GF-D8 (cell line): Measurements from ENCODE around the gene PHACTR3.

ENCODE experiments used
- DNase-seq: peaks from one replicate; lab custom pipeline; 2025; lab: John Stamatoyannopoulos, UW

PHACTR3 gene

GRCh38 chr20:59672576-59672975 lies 68.2 kb downstream of the PHACTR3 start:
- DNase-seq, result no peak

DNA sequence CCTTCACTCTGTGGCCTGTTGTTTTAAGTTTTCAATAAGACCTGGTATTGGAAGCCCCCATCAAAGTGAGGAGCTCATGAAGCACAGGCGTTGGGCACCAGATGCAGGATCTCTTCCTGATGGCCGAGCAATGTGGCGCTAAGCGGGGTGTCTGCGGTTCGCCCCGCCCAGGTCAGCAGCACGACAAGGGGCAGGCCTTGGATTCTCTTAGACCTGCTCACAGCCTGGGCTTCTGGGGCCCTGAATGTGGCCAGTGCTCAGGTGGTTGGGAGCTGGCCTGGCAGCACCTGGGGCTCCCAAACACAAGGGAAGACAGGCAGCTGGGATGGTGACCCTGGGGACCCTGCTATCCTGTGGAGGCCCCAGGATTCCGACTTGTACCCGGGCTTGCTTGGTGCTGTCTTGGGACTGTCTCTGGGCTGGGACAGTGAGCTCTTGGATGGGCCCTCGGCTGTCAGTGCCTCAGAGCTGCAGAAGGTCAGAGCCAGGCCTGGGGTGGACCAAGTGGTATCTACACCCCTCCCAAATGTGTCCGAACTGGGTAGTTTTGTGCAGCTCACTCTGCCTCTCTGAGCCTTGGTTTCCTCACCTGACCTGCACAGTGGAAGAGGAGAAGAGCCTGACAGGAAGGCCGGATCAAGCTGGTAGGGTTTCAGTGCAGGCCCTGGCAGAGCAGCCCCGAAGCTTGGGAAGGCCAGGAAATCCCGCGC lies 69.1 kb downstream of the PHACTR3 start:
- DNase-seq, result no peak

GRCh38 chr20:59673998-59674445 lies 69.7 kb downstream of the PHACTR3 start:
- no peak for DNase-seq

GRCh38 chr20:59676126-59676850 lies 71.9 kb downstream of the PHACTR3 start:
- DNase-seq, result no peak

- no peak for DNase-seq
These were observed 72.5 kb downstream of the PHACTR3 start for GRCh38 chr20:59676851-59677182.

DNA sequence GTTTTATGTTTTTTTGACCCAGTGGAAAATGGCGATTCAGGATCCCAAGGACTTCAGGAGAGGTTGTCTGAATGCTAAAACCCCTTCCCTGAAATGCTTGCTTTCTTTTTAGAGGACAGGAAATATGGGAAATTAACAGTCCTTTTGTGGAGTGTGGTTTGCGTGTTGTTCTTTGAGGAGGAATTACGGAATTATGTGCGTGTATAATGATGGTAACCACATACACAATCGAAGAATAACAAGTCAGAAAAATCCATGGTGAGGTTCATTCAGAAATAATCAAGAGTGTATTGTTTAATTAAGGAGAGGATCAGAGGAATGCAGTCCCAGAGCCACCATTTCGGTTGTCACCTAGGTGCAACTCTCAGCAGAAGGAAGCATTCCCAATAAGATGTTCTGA lies 73.2 kb downstream of the PHACTR3 start:
- DNase-seq, result no peak

DNA sequence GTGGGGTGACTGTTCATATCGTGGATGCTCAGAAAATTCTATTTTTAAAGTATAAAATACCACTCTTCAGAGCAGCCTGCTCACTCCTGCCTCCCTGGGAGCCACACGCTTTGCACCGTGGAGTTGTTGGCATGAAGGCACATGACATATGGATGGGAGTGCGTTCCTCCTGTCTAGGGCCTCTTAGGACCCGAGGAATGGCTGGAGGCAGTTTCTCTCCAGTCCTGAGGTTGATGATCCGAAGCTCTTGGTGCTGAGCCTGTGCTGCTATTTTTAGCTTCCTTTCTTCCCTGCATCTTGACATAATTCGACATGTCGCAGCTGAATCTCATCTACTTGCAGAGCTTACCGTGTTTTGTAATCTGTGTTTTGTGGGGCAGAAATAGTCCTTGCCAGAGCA lies 73.9 kb downstream of the PHACTR3 start:
- DNase-seq, result no peak

DNA sequence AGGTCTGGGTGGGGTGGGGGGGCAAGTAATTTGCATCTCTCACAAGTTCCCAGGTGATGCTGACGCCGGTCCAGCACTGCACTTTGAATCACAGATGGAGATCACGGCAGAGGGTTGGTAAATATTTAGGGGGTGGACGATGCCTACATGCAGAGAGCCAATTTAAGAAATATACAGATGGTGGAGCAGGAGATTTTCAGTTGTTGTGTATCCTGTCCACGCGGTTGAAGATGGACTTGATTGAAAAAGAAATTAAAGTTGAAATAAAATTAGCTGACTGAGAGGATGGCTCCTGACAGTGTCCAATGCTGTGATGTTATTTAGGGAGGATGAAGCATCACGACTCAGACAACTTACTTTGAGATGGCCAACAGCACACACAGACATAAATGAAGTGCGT lies 74.6 kb downstream of the PHACTR3 start:
- no peak for DNase-seq

DNA sequence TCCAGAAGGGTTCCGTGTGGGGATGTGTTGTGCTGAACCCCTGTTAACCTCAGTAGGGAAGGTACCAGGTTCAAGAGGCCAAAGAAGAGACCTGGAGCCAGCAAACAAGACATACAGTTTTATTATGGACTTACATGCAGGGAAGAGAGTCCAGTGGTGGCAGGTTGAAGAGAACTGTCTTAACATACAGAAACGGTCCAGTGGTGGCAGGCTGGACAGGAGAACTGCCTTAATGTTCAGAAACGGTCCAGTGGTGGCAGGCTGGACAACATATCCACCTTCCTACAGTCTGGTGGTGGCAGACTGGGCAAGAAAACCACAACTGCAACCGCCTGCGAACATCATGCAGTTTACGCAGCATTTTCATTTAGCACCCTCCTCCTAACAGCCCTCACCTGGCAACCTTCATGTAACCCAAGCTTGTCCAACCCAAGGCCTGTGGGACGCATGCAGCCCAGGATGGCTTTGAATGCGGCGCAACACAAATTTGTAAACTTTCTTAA lies 75.9 kb downstream of the PHACTR3 start:
- no peak for DNase-seq

GRCh38 chr20:59680852-59681251 lies 76.5 kb downstream of the PHACTR3 start:
- DNase-seq, result no peak

GRCh38 chr20:59682603-59683002 lies 78.3 kb downstream of the PHACTR3 start:
- DNase-seq, result no peak

DNA sequence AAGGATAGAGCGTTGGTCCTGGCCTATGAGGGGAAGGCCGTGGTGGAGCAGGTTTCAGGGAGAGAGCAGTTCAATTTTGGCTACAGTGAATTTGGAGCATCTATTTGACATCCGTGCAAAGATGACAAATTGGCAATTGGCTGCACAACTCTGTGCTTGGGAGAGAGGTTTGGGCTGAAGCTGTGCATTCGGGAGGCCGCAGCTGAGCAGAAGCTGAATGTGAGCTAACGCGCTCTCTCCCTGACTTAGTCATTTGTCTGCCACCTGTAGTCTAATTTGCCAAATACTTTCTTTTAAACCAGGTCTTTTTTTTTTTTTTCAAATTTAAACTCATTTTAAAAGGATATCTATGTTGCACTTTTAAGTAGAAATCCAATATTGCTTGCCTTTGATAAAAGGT lies 78.8 kb downstream of the PHACTR3 start:
- no peak for DNase-seq

DNA sequence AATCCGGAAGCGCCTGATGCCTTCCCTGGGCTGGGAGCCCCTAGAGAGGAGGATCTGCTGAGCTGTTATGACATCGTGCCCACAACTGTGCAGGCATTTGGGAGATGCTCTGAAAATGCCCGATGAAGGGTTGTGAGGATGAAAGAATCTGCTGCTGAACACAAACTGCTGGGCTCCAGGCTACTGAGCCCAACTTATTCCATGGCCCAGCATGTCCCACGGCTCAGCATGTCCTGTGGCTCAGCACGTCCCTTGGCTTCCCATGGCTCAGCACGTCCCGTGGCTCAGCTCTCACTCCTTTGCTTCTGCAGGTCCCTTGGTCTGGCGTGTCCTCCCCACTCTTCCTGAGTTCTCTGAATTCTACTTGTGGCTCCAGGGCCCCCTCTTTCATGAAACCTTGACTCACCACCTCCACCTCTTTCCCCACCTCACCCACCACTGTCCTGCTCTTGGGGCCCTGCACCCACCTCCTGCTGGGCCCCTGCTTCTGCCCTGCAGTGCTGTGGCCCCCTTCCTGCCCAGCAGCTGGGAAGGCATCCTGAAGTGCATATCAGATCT lies 80.4 kb downstream of the PHACTR3 start:
- DNase-seq, result no peak

DNA sequence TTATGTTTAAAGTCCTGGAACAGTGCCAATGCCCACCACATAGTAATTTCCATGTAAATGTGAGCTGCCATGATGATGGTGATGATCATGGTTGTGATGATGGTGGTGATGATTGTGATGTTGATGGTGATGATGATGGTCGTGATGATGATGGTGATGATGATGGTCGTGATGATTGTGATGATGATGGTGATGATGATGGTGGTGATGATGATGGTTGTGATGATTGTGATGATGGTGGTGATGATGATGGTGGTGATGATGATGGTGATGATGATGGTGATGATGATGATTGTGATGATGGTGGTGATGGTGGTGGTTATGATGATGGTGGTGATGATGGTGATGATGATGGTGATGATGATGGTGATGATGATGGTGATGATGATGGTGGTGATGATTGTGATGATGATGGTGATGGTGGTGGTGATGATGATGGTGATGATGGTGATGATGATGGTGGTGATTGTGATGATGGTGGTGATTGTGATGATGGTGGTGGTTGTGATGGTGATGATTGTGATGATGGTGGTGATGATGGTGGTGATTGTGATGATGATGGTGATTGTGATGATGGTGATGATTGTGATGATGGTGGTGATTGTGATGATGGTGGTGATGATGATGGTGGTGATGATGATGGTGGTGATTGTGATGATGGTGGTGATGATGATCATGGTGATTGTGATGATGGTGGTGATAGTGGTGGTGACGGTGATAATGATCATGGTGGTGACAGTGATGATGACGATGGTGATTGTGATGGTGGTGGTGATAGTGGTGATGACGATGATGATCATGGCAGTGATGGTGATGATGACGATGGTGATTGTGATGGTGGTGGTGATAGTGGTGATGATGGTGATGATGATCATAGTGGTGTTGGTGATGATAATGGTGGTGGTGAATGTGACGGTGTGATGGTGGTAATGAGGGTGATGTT lies 82.3 kb downstream of the PHACTR3 start:
- no peak for DNase-seq

GRCh38 chr20:59688356-59688755 lies 84.0 kb downstream of the PHACTR3 start:
- DNase-seq, result no peak

DNA sequence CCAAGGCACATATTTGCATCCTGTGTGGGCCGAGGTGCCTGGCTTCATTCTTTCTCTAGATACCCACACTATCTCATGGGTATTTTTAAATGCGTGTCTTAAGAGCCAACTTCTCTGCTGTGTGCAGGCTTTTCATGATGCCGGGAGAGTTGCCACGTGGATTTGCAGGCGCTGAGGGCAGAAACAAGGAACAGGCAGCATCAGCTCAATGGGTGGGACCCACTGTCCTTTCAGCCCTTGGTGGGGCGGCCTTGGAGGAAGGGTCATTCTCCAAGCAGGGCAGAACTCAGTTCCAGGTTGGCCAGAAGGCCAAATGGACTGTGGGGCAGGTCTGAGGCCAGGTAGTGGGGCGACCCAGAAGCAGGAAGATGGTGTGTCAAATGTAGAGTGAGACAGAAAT lies 84.7 kb downstream of the PHACTR3 start:
- no peak for DNase-seq

GRCh38 chr20:59690101-59690500 lies 85.8 kb downstream of the PHACTR3 start:
- no peak for DNase-seq

- no peak for DNase-seq
These were observed 86.6 kb downstream of the PHACTR3 start for GRCh38 chr20:59690976-59691375.

- no peak for DNase-seq
These were observed 87.8 kb downstream of the PHACTR3 start for GRCh38 chr20:59692139-59692538.

- DNase-seq, result no peak
These were observed 89.2 kb downstream of the PHACTR3 start for GRCh38 chr20:59693587-59693986.

GRCh38 chr20:59696476-59696875 lies 92.1 kb downstream of the PHACTR3 start:
- no peak for DNase-seq

DNA sequence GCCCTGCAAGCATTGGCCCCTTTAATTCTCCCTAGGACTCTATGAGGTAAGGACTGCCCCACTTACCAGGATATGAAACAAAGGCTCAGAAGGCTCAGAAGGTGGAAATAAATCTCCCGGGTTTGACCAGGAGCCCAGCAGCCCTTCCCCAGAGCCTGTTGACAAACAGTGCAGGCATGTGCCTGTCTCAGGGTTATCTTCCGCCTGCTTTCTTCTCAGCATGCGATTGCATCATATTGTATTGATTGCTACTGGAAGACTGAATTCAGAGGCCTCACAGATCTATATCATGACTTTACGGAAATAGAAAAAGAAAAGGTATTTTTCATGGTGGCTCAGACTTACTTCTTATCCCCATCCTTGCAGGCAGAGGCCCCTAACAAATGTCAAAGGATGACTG lies 92.7 kb downstream of the PHACTR3 start:
- DNase-seq, result no peak
